K562 (cell line): Measurements from ENCODE around the gene BCL2L12. TPM values are rescaled to one million over a fixed set of nuclear protein-coding genes. Genes with fewer than 3 reads are reported as not detected.
A peak's percentile ranks its signal among the peaks of the same experiment; 100 is the strongest.

Experiments used
- BHLHE40 ChIP-seq: IDR thresholded peaks from 2 replicates; pipeline ENCODE4 v1.6.1; 2011; ENCODE audit warnings: low read length, improper control_type of control experiment
- DEAF1 ChIP-seq: fragments of 450-650 bp; formaldehyde crosslinking; IDR thresholded peaks from 2 replicates; pipeline ENCODE4 v1.4.0; 2020; ENCODE audit warnings: mild to moderate bottlenecking, moderate library complexity
- E2F3 ChIP-seq: fragments of 250-450 bp; sonication (Bioruptor Pico); IDR thresholded peaks from 2 replicates; pipeline ENCODE4 v1.4.0; 2020; ENCODE audit warnings: mild to moderate bottlenecking
- FOXP4 ChIP-seq: sonication (generic); formaldehyde crosslinking; IDR thresholded peaks from 2 replicates; pipeline ENCODE4 v1.8.0; 2022; ENCODE audit warnings: mild to moderate bottlenecking, missing genetic modification reagents, borderline replicate concordance
- HLTF ChIP-seq: fragments of 450-650 bp; IDR thresholded peaks from 2 replicates; pipeline ENCODE4 v1.6.1; 2016
- ID3 ChIP-seq, 2 experiments: fragments of 250-450 bp in 1 of 2; fragments of 450-650 bp in 1 of 2; sonication (Bioruptor Pico) in 1 of 2; IDR thresholded peaks; 2 replicates each; pipeline versions ENCODE4 v1.6.1 to v1.8.0; 2016 to 2021; ENCODE audit warnings: mild to moderate bottlenecking in 2 of 2, moderate library complexity in 2 of 2, missing compliant biosample characterization in 1 of 2, missing genetic modification characterization in 1 of 2
- JUND ChIP-seq, 2 experiments: IDR thresholded peaks; 2 replicates in 1 of 2; 3 replicates in 1 of 2; pipeline ENCODE4 v1.6.1; 2011; ENCODE audit warnings: borderline replicate concordance in 2 of 2, low read depth in 2 of 2, low read length in 2 of 2, improper control_type of control experiment in 1 of 2, missing biosample characterization in 1 of 2, missing genetic modification characterization in 1 of 2, missing genetic modification reagents in 1 of 2
- SAFB ChIP-seq: fragments of 200-400 bp; formaldehyde crosslinking; IDR thresholded peaks from 2 replicates; pipeline ENCODE4 v1.6.1; 2017; ENCODE audit warnings: low read depth, low read length, borderline replicate concordance
- ZBTB17 ChIP-seq: fragments of 450-650 bp; formaldehyde crosslinking; IDR thresholded peaks from 2 replicates; pipeline ENCODE4 v1.4.0; 2020; ENCODE audit warnings: mild to moderate bottlenecking
- ZBTB40 ChIP-seq, 2 experiments: fragments of 450-650 bp in 1 of 2; sonication (generic) in 1 of 2; formaldehyde crosslinking in 1 of 2; IDR thresholded peaks; 2 replicates each; pipeline versions ENCODE4 v1.7.1 to v1.9.0; 2016 to 2022; ENCODE audit warnings: inconsistent platforms in 1 of 2, mild to moderate bottlenecking in 1 of 2, missing genetic modification reagents in 1 of 2
- ZFX ChIP-seq: sonication (generic); formaldehyde crosslinking; IDR thresholded peaks from 2 replicates; pipeline ENCODE4 v1.8.0; 2022; ENCODE audit warnings: mild to moderate bottlenecking, missing genetic modification reagents, moderate library complexity
- ZNF830 ChIP-seq: fragments of 250-450 bp; sonication (Bioruptor Pico); IDR thresholded peaks from 2 replicates; pipeline ENCODE4 v1.5.0; 2021; ENCODE audit warnings: mild to moderate bottlenecking
- polyA plus RNA-seq, 8 experiments: library from polyadenylated mRNA; depleted of rRNA in 4 of 8; stranded (reverse) in 5 of 8; unstranded in 3 of 8; fragments of >200 nt; fragmentation: Nextera tagmentation in 2 of 8; fragmentation: Illumina TruSeq in 1 of 8; extraction: Ambion mirVana in 2 of 8; extraction: Trizol in 1 of 8; gene quantifications; 2 replicates each; pipeline versions ENCODE4 v1.2.1 to v1.2.3, GENCODE V29; 2011 to 2014; ENCODE audit warnings: inconsistent platforms in 1 of 8, missing spikeins in 1 of 8
- total RNA-seq, 7 experiments: library from RNA; depleted of rRNA in 6 of 7; stranded (reverse); fragments of >200 nt in 6 of 7; fragmentation: Illumina TruSeq in 2 of 7; extraction: Trizol in 2 of 7; gene quantifications; 2 replicates each; pipeline versions ENCODE4 v1.2.1 to v1.2.3, GENCODE V29; 2011 to 2021; ENCODE audit warnings: low replicate concordance in 1 of 7

The BCL2L12 gene
- total and polyA plus RNA-seq, 9 of the 15 experiments (the other 6 are each of a cell fraction or from before 2014, with no cell fraction given), result 7.4 to 263 (median 81.2) TPM

- no peak for TF ChIP-seq ID3 (CRISPR knock-in tag; IDR thresholded peaks at IDR 0.05)
- peak; percentile 65; the same call in 1 of the 2 replicates for TF ChIP-seq ID3 (tag; IDR thresholded peaks at IDR 0.05)
- 0 out of 2 replicates have a peak, but pooled peaks have one; percentile 17 for TF ChIP-seq DEAF1 (CRISPR knock-in tag)
- peak; percentile 90; the same call in 1 of the 2 replicates for TF ChIP-seq ZNF830 (CRISPR knock-in tag)
- TF ChIP-seq ZBTB40 (IDR thresholded peaks at IDR 0.05), result peak; percentile 68
- TF ChIP-seq ZBTB40 (CRISPR knock-in tag; IDR thresholded peaks at IDR 0.05), result no peak
- TF ChIP-seq HLTF, result peak; percentile 82; the same call in 1 of the 2 replicates
- TF ChIP-seq JUND (IDR thresholded peaks at IDR 0.05; ENCODE audit: borderline replicate concordance, low read depth, low read length), result no peak
- peak; percentile 25; the same call in 1 of the 3 replicates for TF ChIP-seq JUND (tag; IDR thresholded peaks at IDR 0.05; ENCODE audit: borderline replicate concordance, low read depth, low read length)
- 0 out of 2 replicates have a peak, but pooled peaks have one; percentile 18 for TF ChIP-seq FOXP4 (CRISPR knock-in tag)
- peak; percentile 66 for TF ChIP-seq ZBTB17
- peak; percentile 22; the same call in 1 of the 2 replicates for TF ChIP-seq SAFB
- TF ChIP-seq ZFX, result peak; percentile 67
- peak; percentile 60; the same call in 1 of the 2 replicates for TF ChIP-seq BHLHE40
- TF ChIP-seq E2F3 (CRISPR knock-in tag), result peak; percentile 76; the same call in 1 of the 2 replicates
Observed at GRCh38 chr19:49677231-49677900, 11.6 kb downstream of the BCL2L12 start, which contains the start of gene PRMT1 (continued).
